ENCODE data around the gene TRPV3.

DNA sequence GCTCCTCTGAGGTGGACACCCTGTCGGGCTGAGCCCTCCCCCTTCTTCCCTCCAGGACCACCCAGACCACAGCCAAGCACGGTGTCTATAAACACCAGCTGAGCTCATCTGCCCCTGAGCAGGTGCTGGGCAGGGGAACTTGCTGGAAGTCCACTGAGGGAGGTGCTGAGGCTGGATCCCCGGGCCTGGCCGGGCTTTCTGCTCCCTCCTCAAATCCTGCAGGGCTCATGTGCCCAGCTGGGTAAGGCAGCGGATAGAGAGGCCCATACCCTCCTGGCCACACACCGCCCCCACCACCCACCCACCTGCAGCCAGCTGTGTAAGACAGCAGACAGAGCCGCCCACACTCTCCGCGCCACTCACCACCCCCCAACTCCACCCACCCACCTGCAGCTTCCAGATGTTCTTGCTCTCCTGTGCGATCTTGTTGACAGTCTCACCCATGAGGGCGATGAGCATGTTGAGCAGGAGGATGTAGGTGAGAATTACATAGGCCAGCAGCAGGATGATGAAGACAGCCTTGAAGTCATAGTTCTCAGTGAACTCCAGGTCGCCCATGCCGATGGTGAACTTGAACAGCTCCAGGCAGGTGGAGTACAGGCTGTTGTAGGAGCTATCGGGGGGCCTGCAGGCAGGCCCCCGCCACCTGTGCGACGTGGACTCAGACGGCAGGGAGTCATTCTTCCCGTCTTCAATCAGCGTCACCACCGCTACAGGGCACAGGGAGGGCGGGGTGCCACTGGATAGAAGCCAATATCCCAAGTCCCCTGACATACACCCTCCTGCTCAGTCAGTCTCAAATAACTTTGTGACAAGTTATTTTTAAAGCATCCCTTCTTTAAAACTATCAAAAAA, 15.9 kb upstream of the TRPV3 start:
- TF ChIP-seq ZNF292 (CRISPR knock-in tag; IDR thresholded peaks at IDR 0.05; ENCODE audit: borderline replicate concordance, low read depth), result no peak
- TF ChIP-seq EZH2 (conservative IDR thresholded peaks at IDR 0.05; ENCODE audit: low read depth, low read length), result no peak
- TF ChIP-seq, protein P1, sequence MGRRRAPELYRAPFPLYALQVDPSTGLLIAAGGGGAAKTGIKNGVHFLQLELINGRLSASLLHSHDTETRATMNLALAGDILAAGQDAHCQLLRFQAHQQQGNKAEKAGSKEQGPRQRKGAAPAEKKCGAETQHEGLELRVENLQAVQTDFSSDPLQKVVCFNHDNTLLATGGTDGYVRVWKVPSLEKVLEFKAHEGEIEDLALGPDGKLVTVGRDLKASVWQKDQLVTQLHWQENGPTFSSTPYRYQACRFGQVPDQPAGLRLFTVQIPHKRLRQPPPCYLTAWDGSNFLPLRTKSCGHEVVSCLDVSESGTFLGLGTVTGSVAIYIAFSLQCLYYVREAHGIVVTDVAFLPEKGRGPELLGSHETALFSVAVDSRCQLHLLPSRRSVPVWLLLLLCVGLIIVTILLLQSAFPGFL (CRISPR knock-in tag; IDR thresholded peaks at IDR 0.05), result no peak
- TF ChIP-seq, protein P2, sequence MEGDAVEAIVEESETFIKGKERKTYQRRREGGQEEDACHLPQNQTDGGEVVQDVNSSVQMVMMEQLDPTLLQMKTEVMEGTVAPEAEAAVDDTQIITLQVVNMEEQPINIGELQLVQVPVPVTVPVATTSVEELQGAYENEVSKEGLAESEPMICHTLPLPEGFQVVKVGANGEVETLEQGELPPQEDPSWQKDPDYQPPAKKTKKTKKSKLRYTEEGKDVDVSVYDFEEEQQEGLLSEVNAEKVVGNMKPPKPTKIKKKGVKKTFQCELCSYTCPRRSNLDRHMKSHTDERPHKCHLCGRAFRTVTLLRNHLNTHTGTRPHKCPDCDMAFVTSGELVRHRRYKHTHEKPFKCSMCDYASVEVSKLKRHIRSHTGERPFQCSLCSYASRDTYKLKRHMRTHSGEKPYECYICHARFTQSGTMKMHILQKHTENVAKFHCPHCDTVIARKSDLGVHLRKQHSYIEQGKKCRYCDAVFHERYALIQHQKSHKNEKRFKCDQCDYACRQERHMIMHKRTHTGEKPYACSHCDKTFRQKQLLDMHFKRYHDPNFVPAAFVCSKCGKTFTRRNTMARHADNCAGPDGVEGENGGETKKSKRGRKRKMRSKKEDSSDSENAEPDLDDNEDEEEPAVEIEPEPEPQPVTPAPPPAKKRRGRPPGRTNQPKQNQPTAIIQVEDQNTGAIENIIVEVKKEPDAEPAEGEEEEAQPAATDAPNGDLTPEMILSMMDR (CRISPR knock-in tag; IDR thresholded peaks at IDR 0.05), result no peak
- TF ChIP-seq MTA3 (CRISPR knock-in tag; IDR thresholded peaks at IDR 0.05), result no peak
- no peak for TF ChIP-seq ZNF232 (CRISPR knock-in tag; IDR thresholded peaks at IDR 0.05; ENCODE audit: borderline replicate concordance)
- TF ChIP-seq ZBTB42 (CRISPR knock-in tag; IDR thresholded peaks at IDR 0.05), result no peak
- no peak for TF ChIP-seq ZFP91 (CRISPR knock-in tag; IDR thresholded peaks at IDR 0.05; ENCODE audit: borderline replicate concordance)
- no peak for TF ChIP-seq POLR2A (IDR thresholded peaks at IDR 0.05; ENCODE audit: insufficient read depth in 1 of 2, low read depth in 2 of 2, low read length in 2 of 2)
- TF ChIP-seq ZNF839 (CRISPR knock-in tag; IDR thresholded peaks at IDR 0.05; ENCODE audit: borderline replicate concordance), result no peak
- TF ChIP-seq HNRNPH1 (optimal IDR thresholded peaks at IDR 0.05; ENCODE audit: low read depth, low read length), result no peak
- TF ChIP-seq SMAD3 (CRISPR knock-in tag; IDR thresholded peaks at IDR 0.05), result no peak
- no peak for TF ChIP-seq ZNF12 (CRISPR knock-in tag; IDR thresholded peaks at IDR 0.05)
